ENCODE results near the gene TRIM10. TPM values are rescaled to one million over a fixed set of nuclear protein-coding genes. Genes with fewer than 3 reads are reported as not detected.
"Not testable (repeated sequence)": the region's sequence is repeated elsewhere in the genome, so short reads cannot be mapped to it uniquely, and the experiment has no call there.

The TRIM10 gene
- total RNA-seq, 1 donor from 2014 or later: not detected

- no peak for DNase-seq (ENCODE audit: extremely low read depth, low read depth, low spot score)
Observed at GRCh38 chr6:30155520-30156261, 5.3 kb downstream of the TRIM10 start.

DNA sequence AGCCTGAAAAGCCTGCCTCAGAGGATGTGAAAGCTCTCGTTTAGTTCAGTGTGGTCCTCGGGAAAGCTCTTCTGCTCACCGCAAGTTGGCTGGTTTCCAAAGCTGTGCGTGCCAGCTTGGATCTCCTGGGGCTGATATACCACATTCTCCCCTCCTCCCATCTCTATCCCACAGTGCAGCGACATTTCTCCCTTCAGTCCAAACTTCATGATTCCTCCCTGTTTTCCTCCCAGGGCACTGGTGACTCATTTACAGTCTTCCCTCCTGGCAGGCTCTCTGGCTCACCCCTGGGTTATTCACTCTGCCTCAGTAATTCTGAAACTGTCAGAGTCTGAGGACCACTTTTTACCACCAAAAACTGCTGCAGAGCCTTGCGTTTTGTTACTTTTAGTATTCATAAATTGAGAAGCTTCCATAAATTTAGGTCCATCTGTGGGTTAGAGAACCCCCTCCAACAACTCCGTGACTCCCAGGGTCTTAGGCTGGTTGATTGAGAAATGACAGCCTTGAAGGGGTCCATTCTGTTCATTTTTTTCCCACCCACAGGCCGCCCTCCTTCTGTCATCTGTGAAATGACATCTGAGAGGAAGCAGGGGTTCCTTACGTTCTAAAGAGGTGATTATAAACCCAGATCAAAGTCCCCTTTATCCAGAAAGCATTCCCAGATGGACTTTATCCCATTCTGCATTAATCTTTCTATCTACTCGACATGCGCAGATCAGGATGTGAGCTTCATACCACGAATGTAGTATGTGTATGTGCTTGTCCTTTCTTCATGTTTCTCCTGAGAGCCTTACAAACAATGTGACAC, 6.1 kb downstream of the TRIM10 start:
- no peak for DNase-seq (ENCODE audit: extremely low read depth, low read depth, low spot score)

- DNase-seq (ENCODE audit: extremely low read depth, low read depth, low spot score): no peak
Observed at GRCh38 chr6:30154061-30154460, 7.0 kb downstream of the TRIM10 start.

DNA sequence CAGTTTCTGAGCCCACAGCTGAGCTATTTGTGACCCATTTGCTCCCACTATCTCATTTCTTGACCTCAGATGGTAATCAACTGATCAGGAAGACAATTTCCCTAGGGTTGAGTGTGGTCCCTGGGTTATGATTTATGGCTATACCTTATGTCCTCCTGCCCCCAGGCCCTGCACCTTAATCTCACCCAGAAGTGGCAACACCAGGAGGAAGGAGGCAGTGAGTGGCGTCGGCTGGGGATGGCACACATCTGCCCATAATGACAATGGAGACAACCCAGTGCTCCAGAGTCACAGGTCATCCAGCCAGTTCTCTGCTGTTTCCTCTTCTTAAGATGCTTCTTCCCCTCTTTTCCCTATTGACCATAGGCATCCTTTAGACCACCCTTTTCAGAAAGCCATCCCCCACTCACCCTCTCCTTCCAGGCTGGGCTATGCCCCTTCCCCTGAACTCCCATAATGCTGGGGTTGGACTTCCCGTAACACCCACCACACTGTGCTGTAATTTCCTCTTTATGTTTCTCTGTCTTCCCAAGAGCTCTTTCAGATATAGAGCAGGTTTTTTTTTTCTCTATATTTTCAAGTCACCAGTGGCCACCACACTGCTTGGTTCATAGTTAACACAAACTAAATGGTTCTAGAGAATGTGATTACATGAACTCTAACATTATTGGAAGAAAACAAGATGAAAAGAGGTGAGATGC, 8.0 kb downstream of the TRIM10 start:
- DNase-seq (ENCODE audit: extremely low read depth, low read depth, low spot score): no peak

- no peak for DNase-seq (ENCODE audit: extremely low read depth, low read depth, low spot score)
Observed at GRCh38 chr6:30152016-30152673, 8.9 kb downstream of the TRIM10 start.

DNA sequence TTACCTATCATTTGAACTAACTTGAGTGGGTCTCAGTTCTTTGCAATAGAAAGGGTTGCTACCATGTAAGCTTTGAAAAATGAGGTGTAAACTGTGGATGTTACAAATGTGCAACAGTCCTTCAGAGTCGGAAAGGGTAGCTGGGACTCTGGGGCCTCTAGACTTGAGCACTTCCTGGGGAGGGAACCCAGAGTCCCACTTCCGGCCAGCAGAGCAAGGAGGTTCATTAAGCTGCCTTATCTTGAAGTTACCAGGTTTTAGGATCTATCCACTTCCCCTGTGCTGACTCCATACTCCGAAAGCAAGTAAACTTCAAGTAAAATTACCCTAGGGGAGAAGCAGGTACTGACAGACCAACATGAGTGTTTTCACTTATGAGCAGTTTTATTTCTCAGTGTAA, 9.4 kb downstream of the TRIM10 start:
- DNase-seq (ENCODE audit: extremely low read depth, low read depth, low spot score): no peak

DNA sequence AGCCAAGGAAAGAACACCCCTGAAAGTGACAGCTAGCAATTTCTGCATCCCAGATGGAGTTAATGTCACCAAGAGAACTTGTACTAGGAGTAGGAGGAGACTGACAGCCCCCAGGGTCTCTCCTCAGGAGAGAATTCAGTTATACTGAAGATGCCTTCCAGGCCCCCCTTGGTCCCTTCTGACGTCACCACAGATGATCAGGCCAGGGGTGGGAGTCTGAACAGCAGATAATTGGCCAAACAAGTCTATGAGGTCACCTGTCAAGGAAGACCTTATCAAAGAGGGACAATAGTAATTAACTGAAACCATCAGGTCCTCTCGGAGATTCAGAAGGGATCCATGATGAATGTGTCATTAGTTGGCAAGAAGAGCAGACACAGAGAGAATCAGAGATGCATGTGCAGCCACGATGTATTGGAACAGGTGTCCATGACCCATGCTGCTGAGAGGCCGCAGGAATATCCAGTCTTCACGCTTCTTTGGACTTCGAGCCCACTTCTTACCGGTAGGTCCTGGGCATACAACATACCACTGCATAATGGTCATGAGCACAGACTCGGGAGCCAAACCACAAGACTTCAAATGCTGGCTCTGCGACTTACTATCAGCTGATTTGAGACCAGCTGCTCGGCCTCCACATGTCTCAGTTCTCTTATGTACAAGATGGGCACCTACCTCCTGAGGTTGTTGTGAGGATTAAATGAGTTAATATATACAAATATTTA, 10.2 kb downstream of the TRIM10 start:
- no peak for DNase-seq (ENCODE audit: extremely low read depth, low read depth, low spot score)

DNA sequence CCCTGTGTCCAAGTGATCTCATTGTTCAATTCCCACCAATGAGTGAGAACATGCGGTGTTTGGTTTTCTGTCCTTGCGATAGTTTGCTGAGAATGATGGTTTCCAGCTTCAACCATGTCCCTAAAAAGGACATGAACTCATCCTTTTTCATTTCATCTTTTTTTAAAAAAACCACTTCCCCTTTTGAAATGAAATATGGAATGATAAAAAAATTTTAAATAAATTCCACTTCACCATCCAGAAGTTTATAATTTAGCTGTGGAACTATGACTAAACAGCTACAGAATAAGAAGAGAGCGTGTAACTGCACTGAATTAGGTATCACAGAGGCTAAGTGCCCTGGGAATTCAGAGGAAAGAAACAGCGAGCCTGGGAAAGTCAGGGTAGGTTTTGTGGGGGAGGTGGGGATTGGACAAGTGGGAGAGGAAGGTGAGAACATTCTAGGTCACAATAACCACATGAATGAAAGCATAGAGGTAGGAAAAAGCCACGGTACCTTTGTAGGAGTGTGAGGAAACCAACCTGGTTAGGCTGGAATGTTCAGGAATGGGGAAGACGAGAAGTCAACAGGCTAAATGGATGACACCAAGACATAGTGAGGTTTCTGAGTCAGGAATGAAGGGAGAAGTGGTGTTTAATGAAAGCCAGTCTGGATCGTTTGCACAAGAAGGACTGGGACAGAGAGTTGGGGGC, 11.0 kb downstream of the TRIM10 start:
- no peak for DNase-seq (ENCODE audit: extremely low read depth, low read depth, low spot score)

DNA sequence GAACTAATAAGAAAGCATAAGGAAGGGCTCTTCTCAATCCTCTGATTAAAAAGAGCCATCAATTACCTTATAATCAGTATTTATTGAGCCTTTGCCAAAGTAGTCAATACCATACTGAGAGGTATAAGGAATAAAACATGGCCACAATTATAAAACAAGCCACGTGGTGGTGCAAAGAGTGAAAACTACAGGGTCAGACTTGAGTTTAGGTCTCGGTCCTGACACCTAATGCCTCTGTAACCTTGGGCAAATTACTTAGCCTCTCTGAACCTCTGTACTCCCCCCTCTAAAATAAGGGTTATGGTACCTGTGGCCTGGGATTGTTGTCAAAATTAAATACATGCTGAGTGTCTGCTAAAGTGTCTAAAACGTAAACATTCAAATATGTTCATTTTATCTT, 11.8 kb downstream of the TRIM10 start:
- DNase-seq (ENCODE audit: extremely low read depth, low read depth, low spot score): no peak

GRCh38 chr6:30147096-30147495, 13.9 kb downstream of the TRIM10 start:
- DNase-seq (ENCODE audit: extremely low read depth, low read depth, low spot score): no peak

- DNase-seq (ENCODE audit: extremely low read depth, low read depth, low spot score): no peak
Observed at GRCh38 chr6:30145818-30146217, 15.2 kb downstream of the TRIM10 start.

DNA sequence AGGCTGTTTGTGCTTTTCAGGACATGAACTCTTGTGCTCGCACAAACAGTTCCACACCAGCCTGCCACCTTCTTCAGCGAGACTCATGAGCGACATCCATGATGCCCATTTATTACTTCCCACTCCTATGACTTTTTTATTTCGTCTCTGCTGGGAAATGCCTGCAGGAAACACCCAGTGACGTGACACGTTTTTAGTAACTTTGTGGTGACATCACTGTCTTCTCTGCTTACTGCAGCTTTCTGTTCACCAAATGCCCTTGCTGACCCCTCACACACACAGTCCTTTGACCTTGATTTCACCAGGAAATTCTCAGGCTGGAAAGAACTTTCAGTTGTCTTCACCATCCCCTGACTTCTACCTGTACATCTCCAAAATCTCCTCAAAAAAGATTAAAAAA, 16.2 kb downstream of the TRIM10 start:
- DNase-seq (ENCODE audit: extremely low read depth, low read depth, low spot score): no peak

GRCh38 chr6:30143780-30144179, 17.2 kb downstream of the TRIM10 start:
- no peak for DNase-seq (ENCODE audit: extremely low read depth, low read depth, low spot score)

- DNase-seq (ENCODE audit: extremely low read depth, low read depth, low spot score): no peak
Observed at GRCh38 chr6:30142665-30143064, 18.3 kb downstream of the TRIM10 start.

- not testable (repeated sequence) for DNase-seq (ENCODE audit: extremely low read depth, low read depth, low spot score)
Observed at GRCh38 chr6:30140240-30140639, 20.8 kb downstream of the TRIM10 start.

DNA sequence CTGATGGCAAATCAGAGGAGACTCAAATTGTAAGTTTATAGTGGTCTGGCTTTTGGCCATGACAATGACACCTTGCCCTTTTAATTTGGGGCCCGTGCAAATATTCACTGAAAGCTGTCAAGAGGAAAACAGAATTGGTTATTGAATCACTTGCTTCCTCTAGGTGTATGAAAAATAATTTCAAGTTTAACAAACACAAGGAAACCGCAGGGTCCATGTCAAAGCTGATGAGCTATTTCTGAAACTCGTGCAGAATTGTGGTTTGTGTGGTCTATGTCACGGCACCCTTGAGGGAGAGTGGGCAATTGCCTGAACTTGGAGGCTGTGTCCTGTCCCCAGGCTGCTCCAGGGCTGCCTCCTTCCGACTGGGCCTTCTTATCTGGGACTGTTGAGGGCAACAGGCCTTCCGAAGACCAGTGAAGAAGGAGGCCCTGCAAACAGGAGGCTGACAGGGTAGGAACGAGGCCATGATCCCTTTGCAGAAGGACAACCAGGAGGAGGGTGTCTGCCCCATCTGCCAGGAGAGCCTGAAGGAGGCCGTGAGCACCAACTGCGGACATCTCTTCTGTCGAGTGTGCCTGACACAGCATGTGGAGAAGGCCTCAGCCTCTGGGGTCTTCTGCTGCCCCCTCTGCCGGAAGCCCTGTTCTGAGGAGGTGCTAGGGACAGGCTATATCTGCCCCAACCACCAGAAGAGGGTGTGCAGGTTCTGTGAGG, 24.3 kb downstream of the TRIM10 start:
- no peak for DNase-seq (ENCODE audit: extremely low read depth, low read depth, low spot score)

DNA sequence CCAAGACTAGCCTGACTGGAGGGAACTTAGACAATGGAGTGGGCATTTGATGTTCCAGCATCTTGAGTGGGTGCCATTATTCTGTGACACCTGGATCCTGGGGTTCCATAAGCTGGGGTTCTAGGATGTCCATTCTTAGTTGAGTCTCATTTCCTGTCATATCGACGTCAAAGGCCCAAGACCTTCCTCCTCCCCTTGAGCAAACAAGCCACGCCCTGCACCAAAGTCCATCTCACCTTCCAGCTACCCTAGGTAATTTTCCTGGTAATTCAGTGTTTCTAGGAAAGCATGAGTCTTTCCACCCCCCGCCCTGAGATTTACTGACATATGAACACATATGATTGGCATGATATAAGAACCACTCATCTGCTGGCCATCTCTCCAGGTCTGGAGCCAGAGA, 25.3 kb downstream of the TRIM10 start, which contains the start of gene TRIM40:
TSS of gene TRIM40 (plus strand) at position 384 of the 400 bp plus-strand sequence. CDS start 897 bp downstream, outside the sequence.
- DNase-seq (ENCODE audit: extremely low read depth, low read depth, low spot score): no peak

DNA sequence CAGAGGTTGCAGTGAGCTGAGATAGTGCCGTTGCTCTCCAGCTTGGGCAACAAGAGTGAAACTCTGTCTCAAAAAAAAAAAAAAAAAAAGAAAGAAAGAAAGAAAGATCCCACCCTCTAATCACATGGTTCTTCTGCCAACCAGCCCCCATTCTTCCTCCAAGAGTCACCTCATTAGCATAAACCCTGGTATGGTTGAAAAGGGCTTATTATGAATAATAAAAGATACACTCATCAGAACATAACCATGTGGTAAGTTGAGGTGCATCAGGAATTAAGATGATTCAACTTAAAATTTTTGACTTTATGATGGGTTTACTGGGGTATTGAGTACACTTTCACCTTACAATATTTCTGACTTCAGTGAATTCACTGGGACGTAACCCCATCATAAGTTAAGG, 25.9 kb downstream of the TRIM10 start:
- no peak for DNase-seq (ENCODE audit: extremely low read depth, low read depth, low spot score)

DNA sequence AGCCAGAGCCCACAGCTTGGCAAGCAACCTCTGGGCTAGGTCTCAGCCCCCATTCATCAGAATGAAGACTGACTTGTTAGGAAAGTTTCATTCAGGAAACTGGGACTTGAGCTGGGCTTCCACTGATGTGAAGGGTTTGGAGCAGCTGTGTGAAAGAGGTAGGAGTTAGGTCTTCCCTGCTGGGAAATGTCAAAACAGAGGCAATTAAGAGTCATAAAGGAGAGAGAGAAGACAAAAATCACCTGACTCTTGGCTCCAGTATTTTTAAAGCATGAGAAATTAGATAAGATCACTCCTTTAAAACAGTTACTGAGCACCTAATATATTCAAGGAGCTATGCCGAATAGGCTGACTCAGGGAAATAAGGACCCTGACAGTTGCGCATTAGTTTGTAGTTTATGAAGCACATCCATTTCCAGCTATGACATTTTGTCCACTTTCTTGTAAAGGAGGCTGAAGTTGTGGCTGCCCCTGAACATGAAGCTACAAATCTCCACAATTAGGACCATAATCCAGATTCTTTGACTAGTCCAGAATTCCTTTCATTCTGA, 29.0 kb downstream of the TRIM10 start:
- no peak for DNase-seq (ENCODE audit: extremely low read depth, low read depth, low spot score)
